Prostate gland (tissue), 2 donors: Measurements from ENCODE around the gene CRB1. TPM values are rescaled to one million over a fixed set of nuclear protein-coding genes. Genes with fewer than 3 reads are reported as not detected.

Source experiments
- DNase-seq: peaks from one replicate; pipeline ENCODE4 v3.0.0-alpha.2; 2019; ENCODE audit warnings: low spot score
- H3K27ac ChIP-seq, 2 donors: fragments of 200-600 bp; sonication (generic); 2 replicates each; pipeline ENCODE4 v1.5.1; 2017 to 2019
- H3K27me3 ChIP-seq: fragments of 200-600 bp; sonication (generic); replicated peaks from 2 replicates; pipeline ENCODE4 v1.5.1; 2019; ENCODE audit not compliant: insufficient read depth
- H3K36me3 ChIP-seq, 2 donors: fragments of 200-600 bp; sonication (generic); 1 replicate in 1 of 2; 2 replicates in 1 of 2; pipeline versions ENCODE4 v1.5.1 to v1.8.1; 2017 to 2019
- H3K4me1 ChIP-seq: fragments of 200-600 bp; sonication (generic); replicated peaks from 2 replicates; pipeline ENCODE4 v1.5.1; 2019
- H3K4me3 ChIP-seq, 2 donors: fragments of 200-600 bp; sonication (generic); 2 replicates each; pipeline ENCODE4 v1.5.1; 2017 to 2019
- H3K9me3 ChIP-seq: fragments of 200-600 bp; sonication (generic); 2 replicates; pipeline ENCODE4 v1.5.1; 2017
- CTCF ChIP-seq, 4 experiments: fragments of 200-600 bp in 2 of 4; fragments of 450-650 bp in 2 of 4; sonication (generic) in 2 of 4; IDR thresholded peaks; 1 replicate in 3 of 4; 2 replicates in 1 of 4; pipeline ENCODE4 v1.5.1; 2016 to 2019; ENCODE audit warnings: antibody characterized with exemption in 4 of 4, mild to moderate bottlenecking in 2 of 4, moderate library complexity in 2 of 4
- POLR2A ChIP-seq: fragments of 450-650 bp; IDR thresholded peaks from one replicate; pipeline ENCODE4 v1.6.1; 2016; ENCODE audit warnings: antibody characterized with exemption, mild to moderate bottlenecking
- POLR2AphosphoS5 ChIP-seq: sonication (generic); formaldehyde crosslinking; IDR thresholded peaks from one replicate; pipeline ENCODE4 v1.6.1; 2017; ENCODE audit warnings: antibody characterized with exemption
- WGBS: methylation state at CpG from one replicate; pipeline ENCODE4 v1.1.5; 2018; 5-methylcytosine and 5-hydroxymethylcytosine counted together
- intact Hi-C: fragments of 100-400 bp; cut with DNase I; formaldehyde crosslinking; loops from one replicate; pipeline ENCODE4 v1.14.2; 2022
- total RNA-seq, 2 donors: library from RNA; depleted of rRNA; stranded (reverse); fragments of >200 nt; gene quantifications; one replicate each; pipeline ENCODE4 v1.1.0, GENCODE V29; 2016

CRB1 gene
- total RNA-seq, 2 donors from 2014 or later, result 0.32 to 1.0 TPM

- no peak for DNase-seq
- H3K27me3 ChIP-seq, result no peaks in the 10 kb centered on the region
- H3K4me1 ChIP-seq, result no peaks in the 10 kb centered on the region
- no peaks in the 10 kb centered on the region for H3K9me3 ChIP-seq
- no peaks in the 10 kb centered on the region for H3K36me3 ChIP-seq
- no peak overlapping the region for H3K4me3 ChIP-seq
- TF ChIP-seq CTCF (IDR thresholded peaks at IDR 0.05), result no peak
- TF ChIP-seq POLR2A, result no peak
- no peak for TF ChIP-seq POLR2AphosphoS5
- H3K27ac ChIP-seq, result no peak overlapping the region
- 40% methylated on average over 2 of the region's 2 CpGs for WGBS
- intact Hi-C loops, result no loop called here
Measured at GRCh38 chr1:197305925-197306324, 37.9 kb downstream of the CRB1 start.

- TF ChIP-seq CTCF (IDR thresholded peaks at IDR 0.05) (no peak), POLR2A (no peak), POLR2AphosphoS5 (no peak)
- Histone ChIP-seq H3K9me3 (no peaks in the 10 kb centered on the region), H3K27me3 (no peaks in the 10 kb centered on the region), H3K4me1 (no peaks in the 10 kb centered on the region), H3K36me3 (no peaks in the 10 kb centered on the region), H3K4me3 (no peak overlapping the region), H3K27ac (no peak overlapping the region)
- DNase-seq, result no peak
- WGBS, result 86% methylated on average over 2 of the region's 2 CpGs
- intact Hi-C loops, result no loop called here
Measured at GRCh38 chr1:197306381-197307062, 38.5 kb downstream of the CRB1 start.

GRCh38 chr1:197307136-197307535, 39.1 kb downstream of the CRB1 start:
- intact Hi-C loops, result no loop called here
- Histone ChIP-seq H3K36me3 (no peaks in the 10 kb centered on the region), H3K27me3 (no peaks in the 10 kb centered on the region), H3K9me3 (no peaks in the 10 kb centered on the region), H3K4me3 (no peak overlapping the region), H3K4me1 (no peaks in the 10 kb centered on the region), H3K27ac (no peak overlapping the region)
- TF ChIP-seq CTCF (IDR thresholded peaks at IDR 0.05) (no peak), POLR2A (no peak), POLR2AphosphoS5 (no peak)
- no peak for DNase-seq

- no peak for TF ChIP-seq CTCF (IDR thresholded peaks at IDR 0.05)
- TF ChIP-seq POLR2AphosphoS5, result no peak
- no peak for TF ChIP-seq POLR2A
- Histone ChIP-seq H3K9me3 (no peaks in the 10 kb centered on the region), H3K4me3 (no peak overlapping the region), H3K27ac (no peak overlapping the region), H3K36me3 (no peaks in the 10 kb centered on the region), H3K27me3 (no peaks in the 10 kb centered on the region), H3K4me1 (no peaks in the 10 kb centered on the region)
- 53% methylated on average over 3 of the region's 3 CpGs for WGBS
- intact Hi-C loops, result no loop called here
- DNase-seq, result no peak
Measured at GRCh38 chr1:197307551-197307950, 39.5 kb downstream of the CRB1 start.

- DNase-seq, result no peak
- intact Hi-C loops, result no loop called here
- Histone ChIP-seq H3K4me1 (no peaks in the 10 kb centered on the region), H3K4me3 (no peak overlapping the region), H3K9me3 (no peaks in the 10 kb centered on the region), H3K36me3 (no peaks in the 10 kb centered on the region), H3K27me3 (no peaks in the 10 kb centered on the region), H3K27ac (no peak overlapping the region)
- TF ChIP-seq POLR2AphosphoS5 (no peak), POLR2A (no peak)
- 86% methylated on average over 4 of the region's 4 CpGs for WGBS
Measured at GRCh38 chr1:197311081-197311480, 43.0 kb downstream of the CRB1 start.
